Right atrium auricular region (tissue), 2 donors: ENCODE measurements around the gene PSMA7. TPM values are rescaled to one million over a fixed set of nuclear protein-coding genes. Genes with fewer than 3 reads are reported as not detected.

Experiments used
- DNase-seq: peaks from one replicate; pipeline ENCODE4 v3.0.0-alpha.2; 2019; ENCODE audit warnings: low spot score
- H3K27ac ChIP-seq, 2 donors: fragments of 200-600 bp; sonication (generic); 1 replicate in 1 of 2; 2 replicates in 1 of 2; pipeline ENCODE4 v1.5.1; 2016 to 2019
- H3K27me3 ChIP-seq, 2 donors: fragments of 200-600 bp; sonication (generic); one replicate each; pipeline versions ENCODE4 v1.5.1 to v1.6.0; 2017 to 2019
- H3K36me3 ChIP-seq: fragments of 200-600 bp; sonication (generic); one replicate; pipeline ENCODE4 v1.5.1; 2016
- H3K4me1 ChIP-seq, 2 donors: fragments of 200-600 bp; sonication (generic); one replicate each; pipeline versions ENCODE4 v1.5.1 to v1.6.0; 2017 to 2019
- H3K4me3 ChIP-seq, 2 donors: fragments of 200-600 bp; sonication (generic); 1 replicate in 1 of 2; 2 replicates in 1 of 2; pipeline ENCODE4 v1.5.1; 2017 to 2019; ENCODE audit warnings: mild to moderate bottlenecking in 1 of 2, moderate library complexity in 1 of 2
- H3K9me3 ChIP-seq, 2 donors: fragments of 200-600 bp; sonication (generic); one replicate each; pipeline ENCODE4 v1.5.1; 2019
- total RNA-seq, 2 donors: library from RNA; depleted of rRNA; stranded (reverse); fragments of >200 nt; gene quantifications; one replicate each; pipeline ENCODE4 v1.1.0, GENCODE V29; 2016
- TF ChIP-seq, protein P1 (sequence below), 2 donors: fragments of 200-600 bp; sonication (generic); IDR thresholded peaks; one replicate each; pipeline ENCODE4 v1.5.1; 2019; ENCODE audit warnings: antibody characterized with exemption in 2 of 2

Gene PSMA7
- total RNA-seq, 2 donors from 2014 or later, result 258 to 313 TPM

DNA sequence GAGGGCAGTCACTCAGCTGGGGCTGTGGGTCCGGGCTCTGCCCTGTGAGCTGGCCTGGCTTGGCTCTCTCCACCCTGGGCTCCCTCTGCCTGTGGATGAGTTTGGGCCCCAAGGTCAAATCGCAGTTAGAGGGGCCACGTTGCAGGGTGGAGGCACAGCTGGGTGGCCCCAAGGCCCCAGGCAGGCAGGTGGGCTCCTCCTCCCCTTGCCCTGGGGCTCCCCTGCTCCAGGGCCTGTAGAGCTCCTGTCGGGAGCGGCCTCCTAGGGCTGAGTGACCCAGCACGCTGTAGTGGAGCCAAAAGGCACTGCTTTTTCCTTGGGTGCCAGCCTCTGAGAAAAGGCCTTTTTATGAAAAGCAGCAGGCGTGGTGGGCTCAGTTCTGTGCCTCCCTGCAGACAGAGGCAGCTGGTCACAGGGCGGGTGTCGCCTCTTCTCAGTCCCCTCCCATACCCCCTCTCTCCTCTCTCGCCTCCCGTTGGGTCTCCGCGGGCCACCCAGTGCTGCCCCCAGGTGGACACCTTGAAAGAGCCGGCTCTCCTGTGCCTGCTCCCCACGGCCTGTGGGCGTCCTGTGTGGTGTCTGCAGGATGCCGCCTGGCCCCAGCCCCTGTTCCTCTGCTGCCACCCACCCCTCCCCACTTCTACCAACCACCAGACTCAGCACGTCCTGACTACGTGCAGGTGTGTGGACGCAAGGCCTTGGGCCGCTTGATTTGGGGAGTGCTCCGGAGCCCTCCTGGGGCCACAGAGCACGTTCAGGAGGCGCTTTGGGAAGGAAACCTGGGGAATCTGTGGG lies 13.6 kb upstream of the PSMA7 start:
- no peak overlapping the region for H3K27ac ChIP-seq
- DNase-seq, result no peak

DNA sequence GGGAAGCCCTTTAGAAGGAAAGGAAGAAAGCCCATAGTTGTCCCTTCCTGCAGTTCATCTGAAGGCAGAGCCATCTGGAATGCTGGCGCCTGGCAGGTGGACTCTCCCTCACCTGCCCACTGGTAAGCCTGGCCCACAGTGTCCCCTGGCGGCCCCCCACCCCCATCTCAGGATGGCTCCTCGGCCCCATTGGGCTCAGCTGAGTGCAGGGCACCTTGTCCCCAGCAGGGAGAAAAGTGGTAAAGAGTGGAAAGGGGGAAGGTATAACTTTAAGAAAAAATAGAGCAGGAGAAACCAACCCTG lies 13.0 kb upstream of the PSMA7 start:
- Histone ChIP-seq H3K27me3 (no peaks in the 10 kb centered on the region), H3K27ac (no peak overlapping the region), H3K36me3 (peaks cover 2% of the 10 kb centered on the region), H3K4me1 (peaks cover 0 to 13% of the 10 kb centered on the region in 2 donors), H3K4me3 (no peak overlapping the region), H3K9me3 (no peaks in the 10 kb centered on the region)
- TF ChIP-seq, protein P1, sequence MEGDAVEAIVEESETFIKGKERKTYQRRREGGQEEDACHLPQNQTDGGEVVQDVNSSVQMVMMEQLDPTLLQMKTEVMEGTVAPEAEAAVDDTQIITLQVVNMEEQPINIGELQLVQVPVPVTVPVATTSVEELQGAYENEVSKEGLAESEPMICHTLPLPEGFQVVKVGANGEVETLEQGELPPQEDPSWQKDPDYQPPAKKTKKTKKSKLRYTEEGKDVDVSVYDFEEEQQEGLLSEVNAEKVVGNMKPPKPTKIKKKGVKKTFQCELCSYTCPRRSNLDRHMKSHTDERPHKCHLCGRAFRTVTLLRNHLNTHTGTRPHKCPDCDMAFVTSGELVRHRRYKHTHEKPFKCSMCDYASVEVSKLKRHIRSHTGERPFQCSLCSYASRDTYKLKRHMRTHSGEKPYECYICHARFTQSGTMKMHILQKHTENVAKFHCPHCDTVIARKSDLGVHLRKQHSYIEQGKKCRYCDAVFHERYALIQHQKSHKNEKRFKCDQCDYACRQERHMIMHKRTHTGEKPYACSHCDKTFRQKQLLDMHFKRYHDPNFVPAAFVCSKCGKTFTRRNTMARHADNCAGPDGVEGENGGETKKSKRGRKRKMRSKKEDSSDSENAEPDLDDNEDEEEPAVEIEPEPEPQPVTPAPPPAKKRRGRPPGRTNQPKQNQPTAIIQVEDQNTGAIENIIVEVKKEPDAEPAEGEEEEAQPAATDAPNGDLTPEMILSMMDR (IDR thresholded peaks at IDR 0.05), result no peak
- no peak for DNase-seq

More for the DNA sequence above, 13.6 kb upstream of the PSMA7 start:
- H3K36me3 ChIP-seq, result peaks cover 8% of the 10 kb centered on the region
- H3K4me1 ChIP-seq, result peaks cover 0 to 12% of the 10 kb centered on the region in 2 donors
- no peaks in the 10 kb centered on the region for H3K9me3 ChIP-seq
- H3K27me3 ChIP-seq, result no peaks in the 10 kb centered on the region
- H3K4me3 ChIP-seq, result no peak overlapping the region
- TF ChIP-seq, protein P1 (IDR thresholded peaks at IDR 0.05), result peak; percentile 64 to 76

GRCh38 chr20:62155428-62156253 lies 12.4 kb upstream of the PSMA7 start:
- DNase-seq, result no peak
- no peaks in the 10 kb centered on the region for H3K36me3 ChIP-seq

DNA sequence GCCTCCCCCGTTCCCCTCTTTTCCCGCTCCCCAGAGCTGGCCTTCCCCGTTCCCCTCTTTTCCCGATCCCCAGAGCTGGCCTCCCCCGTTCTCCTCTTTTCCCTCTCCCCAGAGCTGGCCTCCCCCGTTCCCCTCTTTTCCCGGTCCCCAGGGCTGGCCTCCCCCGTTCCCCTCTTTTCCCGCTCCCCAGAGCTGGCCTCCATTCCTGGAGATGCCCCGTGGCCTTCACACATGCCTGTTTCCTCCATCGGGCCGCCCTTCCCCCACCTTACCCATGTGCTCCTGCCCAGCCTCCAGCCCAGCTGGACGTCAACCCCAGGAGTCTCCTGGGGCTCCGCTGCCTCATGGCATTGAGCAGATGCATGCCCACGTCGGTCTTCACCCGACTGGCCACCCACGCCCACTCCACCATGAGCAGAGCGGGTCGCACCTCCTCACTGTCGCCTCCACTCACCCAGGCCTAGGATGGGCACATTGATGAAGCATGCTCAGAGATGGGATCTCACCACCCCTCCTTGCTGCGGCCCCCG lies 8.7 kb upstream of the PSMA7 start:
- Histone ChIP-seq H3K36me3 (no peaks in the 10 kb centered on the region), H3K4me3 (no peak overlapping the region), H3K4me1 (peaks cover 0 to 31% of the 10 kb centered on the region in 2 donors), H3K9me3 (no peaks in the 10 kb centered on the region), H3K27me3 (no peaks in the 10 kb centered on the region), H3K27ac (no peak overlapping the region)
- DNase-seq, result no peak
- TF ChIP-seq, protein P1 (IDR thresholded peaks at IDR 0.05), result no peak

More at GRCh38 chr20:62155428-62156253, 12.4 kb upstream of the PSMA7 start:
- Histone ChIP-seq H3K9me3 (no peaks in the 10 kb centered on the region), H3K27ac (no peak overlapping the region), H3K27me3 (no peaks in the 10 kb centered on the region), H3K4me1 (peaks cover 0 to 19% of the 10 kb centered on the region in 2 donors), H3K4me3 (no peak overlapping the region)
- TF ChIP-seq, protein P1 (IDR thresholded peaks at IDR 0.05), result no peak

DNA sequence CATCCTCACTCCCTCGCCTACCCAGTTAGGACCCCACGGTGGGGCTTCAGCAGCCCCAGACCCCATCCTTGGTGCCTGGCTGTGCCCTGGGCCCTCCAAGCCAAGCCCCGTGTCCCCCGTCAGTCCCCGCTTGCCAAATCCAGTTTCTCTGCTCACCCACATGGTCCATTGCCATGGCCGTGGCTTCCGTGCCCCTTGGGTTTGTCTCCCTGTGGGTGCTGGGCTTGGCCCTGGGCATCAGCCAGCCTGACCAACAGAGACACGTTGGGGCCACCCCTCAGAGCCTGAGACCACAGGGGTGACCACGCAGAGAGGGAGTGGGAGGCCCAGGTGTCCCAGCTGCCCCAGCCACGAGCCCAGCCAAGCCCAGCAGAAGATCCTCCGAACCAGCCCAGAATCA lies 8.0 kb upstream of the PSMA7 start:
- Histone ChIP-seq H3K27ac (no peak overlapping the region), H3K9me3 (no peaks in the 10 kb centered on the region), H3K4me1 (peaks cover 0 to 25% of the 10 kb centered on the region in 2 donors), H3K27me3 (no peaks in the 10 kb centered on the region), H3K4me3 (no peak overlapping the region), H3K36me3 (no peaks in the 10 kb centered on the region)
- TF ChIP-seq, protein P1 (IDR thresholded peaks at IDR 0.05), result no peak
- no peak for DNase-seq
